COR-L47 (cell line): Measurements from ENCODE around the gene MED12L.
"Not testable (repeated sequence)": the region's sequence is repeated elsewhere in the genome, so short reads cannot be mapped to it uniquely, and the experiment has no call there.

Experiments used
- DNase-seq: peaks from one replicate; lab custom pipeline; 2025; lab: John Stamatoyannopoulos, UW

The MED12L gene

DNA sequence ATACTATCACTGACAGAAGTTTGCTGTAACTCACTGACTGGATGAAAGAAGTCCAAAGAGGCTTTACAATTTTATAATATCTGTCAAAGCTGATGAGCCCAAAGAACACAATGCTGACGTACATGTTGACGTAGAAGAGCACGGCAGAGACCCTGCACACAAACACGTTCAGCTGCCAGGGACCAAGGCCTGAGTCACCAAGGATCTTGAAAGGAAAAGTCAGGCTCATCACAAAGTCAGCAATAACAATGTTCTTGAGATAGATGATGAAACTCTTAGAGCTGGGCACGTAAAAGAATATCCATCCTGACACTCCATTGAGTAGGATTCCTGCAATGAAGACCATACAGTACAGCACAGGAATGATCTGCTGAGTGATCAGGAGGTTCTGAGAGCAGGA, 128.4 kb downstream of the MED12L start:
- DNase-seq = no peak

DNA sequence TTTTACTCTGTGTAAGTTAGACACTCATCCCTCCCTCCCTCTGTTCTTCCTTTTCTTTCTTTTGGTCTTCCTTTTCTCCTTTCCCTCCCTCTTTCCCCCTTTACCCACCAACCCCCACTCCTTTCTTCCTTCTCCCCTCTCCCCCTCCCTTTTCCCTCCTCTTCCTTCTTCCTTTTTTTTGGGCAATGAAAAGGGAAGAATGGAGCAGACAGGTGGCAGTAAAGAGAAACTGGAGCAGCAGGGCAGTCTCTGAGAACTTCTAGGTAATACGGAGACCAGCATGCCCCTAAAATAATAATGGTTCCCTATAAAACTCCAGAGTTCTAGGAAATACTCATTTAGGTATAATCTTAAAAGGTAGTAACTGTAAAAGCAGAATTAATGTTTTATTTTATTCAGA, 129.0 kb downstream of the MED12L start:
- DNase-seq = no peak

DNA sequence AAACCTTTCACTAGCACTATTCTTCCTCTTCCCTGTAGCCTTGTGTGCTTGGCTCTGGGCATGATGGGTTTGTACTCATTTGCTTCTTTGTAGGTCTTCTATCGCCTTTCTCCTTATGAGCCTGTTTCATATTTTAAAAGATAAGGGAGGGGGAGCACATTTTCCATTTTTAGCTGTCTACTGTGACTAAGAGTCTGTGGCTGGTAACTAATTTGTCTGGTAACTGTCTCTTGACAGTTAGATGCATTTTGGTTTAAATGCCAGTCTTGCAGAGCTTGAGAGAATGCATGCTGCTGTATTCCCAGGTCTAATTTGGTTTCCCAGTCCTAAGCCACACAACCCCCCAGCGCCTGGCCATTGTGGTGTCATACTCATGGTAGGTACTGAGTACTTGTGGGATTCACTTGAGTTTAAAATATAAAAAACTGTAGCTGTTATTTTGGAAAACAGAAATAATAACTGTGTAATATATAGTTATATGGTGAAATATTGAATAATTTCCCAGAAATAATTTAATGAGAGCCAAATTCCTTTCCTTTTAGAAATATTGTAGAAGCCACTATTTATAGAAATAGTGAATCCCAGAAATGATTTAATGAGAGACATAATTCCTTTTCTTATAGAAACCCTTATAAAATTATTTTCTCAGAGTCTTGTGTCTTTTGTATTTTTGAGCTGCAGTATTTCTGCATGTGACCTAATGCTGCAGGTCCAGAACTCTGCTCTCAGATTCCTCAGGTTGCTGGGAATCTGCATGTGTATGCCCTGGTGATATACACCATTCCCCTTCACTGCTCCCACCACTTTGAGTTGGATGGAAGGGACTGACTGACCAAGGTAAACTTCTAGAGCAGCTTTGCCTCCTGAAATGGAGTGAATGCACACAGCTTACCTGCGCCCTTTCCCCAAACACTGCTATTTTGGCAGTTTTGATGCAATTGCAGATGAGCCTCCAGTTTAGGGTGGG, 131.5 kb downstream of the MED12L start:
- DNase-seq = no peak

DNA sequence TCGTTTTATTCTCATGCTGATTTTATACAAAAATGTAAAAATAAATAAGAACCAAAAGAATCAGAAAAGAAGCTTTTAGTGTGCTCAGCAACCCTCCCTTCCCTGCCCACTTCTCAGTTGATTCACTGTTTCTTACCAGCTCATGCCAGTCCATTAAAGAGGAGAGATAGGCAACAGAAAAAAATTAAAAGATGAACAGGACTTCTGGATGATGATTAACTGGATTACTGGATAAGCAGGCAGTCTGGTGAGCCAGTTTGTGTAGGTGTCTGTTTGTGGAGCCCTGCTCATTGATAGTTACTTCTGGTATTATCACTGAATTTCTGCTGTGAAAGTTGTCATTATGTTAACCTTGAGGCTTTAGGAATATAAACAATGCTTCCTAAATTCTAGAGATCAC, 132.7 kb downstream of the MED12L start:
- DNase-seq = no peak

DNA sequence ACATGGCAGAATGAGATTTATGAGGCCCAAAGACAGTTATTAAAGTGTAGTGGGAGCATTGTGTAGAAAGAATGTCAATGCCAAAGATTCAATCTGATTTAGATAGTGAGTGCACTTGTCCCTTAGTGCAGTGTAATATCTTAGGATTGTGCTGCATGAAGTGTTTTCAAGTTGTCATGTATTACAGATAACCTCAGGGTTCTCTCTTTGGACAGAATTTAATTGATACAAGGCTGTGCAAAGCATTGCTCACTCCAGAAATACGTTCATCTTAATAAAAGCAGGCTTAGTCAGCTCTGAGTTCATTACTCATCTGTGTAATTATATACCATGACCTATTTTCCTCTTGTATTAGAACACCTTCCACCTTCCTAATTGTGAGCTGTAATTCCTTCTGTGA, 133.6 kb downstream of the MED12L start:
- DNase-seq = no peak

DNA sequence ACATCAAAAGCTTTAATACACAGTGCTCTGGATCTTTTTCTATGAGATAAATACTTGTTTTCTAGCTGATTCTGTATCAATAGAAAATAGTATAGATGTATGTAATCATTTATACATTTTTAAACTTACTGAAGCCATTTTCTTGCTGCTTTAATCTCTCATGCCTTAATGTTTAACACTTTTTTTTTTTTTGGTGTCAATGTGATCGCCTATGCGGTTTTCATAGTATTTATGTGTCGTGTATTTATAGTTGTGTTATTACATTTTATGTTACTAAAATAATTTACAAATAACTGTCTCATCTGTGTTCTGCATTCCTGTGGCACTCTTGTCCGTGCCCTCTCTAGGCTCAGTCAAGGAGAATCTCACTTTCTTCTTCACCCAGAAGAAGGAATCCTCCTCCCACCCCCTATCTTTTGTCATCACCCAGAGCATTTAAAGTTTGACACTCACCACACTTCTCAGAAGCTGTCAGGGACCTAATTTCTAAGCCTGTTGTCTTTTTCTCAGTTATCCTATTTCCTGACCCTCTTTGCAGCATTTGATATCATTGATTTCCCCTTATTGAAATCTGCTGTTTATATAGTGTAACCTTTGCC, 138.9 kb downstream of the MED12L start:
- no peak for DNase-seq

DNA sequence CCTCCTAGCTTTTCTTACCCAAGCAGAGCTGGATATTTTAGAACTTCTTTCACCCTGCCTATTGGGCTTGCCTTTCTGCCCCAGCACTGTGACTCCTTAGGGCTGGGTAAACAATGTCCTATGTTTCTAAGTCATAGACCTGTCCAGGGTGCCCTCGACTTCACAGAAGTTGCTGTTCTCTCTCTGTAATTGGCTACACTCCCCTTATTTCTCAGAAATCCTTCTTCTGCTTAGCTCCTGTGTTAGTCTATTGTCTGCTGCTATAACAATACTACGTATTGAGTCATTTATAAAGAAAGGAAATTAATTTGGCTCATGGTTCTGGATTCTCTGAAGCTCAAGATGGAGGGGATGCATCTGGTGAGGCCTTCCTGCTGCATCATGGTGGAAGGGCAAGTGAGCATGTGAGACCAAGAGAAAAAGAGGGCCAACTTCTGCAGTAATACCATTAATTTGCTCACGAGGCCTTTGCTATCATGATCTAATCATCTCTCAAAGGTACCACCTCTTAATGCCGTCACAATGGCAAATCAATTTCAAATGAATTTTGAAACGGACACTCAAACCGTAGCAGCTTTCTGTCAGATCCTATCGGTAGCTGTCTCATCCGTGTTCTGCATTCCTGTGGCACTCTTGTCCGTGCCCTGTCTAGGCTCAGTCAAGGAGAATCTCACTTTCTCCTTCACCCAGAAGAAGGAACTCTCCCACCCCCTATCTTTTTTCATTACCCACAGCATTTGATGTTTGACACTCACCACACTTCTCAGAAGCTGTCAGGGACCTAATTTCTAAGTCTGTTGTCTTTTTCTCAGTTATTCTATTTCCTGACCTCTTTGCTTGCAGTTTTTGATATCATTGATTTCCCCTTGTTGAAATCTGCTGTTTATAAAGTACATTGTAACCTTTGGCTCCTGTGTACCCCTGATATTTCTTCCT, 139.8 kb downstream of the MED12L start:
- DNase-seq = no peak

DNA sequence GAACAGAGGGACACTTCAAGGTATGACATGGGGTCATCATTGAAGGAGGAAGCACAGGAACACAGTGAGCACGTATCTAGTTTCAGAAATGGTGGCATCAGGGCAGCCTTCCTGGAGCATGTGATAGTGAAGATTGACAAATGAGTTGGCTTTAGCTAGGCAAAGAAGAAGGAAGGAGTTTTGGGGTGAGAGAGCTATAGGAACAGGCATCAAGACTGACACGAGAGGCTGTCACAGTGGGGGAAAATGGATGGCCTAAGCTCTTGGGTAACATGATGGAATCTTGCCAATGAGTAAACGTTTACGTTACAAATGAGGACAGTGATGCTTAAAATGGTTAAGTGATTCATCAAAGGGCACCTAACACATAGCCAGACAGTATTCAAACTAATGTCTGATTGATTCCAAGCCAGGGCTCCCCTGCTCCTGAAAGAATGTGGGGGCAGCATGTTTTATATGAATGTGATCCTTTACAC, 140.7 kb downstream of the MED12L start:
- DNase-seq = peak; percentile 69

DNA sequence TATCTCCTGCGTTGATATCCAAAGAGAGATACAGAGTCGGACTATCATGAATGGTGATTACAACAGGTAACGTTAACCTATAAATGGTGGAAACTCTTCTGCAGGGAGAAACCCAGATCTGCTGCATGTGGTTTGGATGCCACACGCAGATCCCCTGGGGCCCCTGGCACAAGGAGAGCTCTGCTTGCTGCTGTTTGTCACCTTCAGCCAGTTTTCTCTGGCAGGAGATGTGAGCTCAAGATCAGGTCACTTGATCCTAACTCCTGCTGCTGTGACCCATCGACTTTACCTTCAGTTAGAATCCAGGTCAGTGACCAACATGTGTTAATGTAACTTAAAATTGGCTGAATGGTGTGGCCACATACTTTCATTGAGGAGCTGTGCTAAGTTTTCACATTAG, 141.4 kb downstream of the MED12L start:
- DNase-seq = no peak

DNA sequence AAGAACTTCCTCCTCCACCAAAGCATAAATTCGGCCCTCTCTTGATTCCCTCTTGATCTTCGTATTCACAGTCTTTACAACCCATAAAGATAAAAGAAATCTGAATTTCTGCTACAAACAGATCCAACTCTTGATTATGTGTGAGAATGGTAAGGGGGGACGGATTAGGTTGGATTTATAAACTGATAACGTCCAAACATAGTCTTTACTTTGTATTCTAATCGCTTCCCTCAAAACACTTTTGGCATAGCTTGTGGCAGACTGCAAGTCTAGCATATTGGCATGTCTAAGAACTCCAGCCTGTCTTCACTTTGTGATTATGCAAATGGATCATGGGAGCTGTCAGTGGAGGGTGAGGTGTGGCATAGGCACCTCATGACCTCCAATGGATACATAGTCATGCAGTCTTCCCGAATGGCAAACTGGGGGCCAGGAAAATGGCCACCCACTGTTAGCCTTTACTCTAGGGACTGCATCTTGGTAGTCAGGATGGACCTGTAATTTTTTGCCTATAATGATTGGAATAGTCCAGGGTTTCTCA, 141.9 kb downstream of the MED12L start:
- DNase-seq = no peak

DNA sequence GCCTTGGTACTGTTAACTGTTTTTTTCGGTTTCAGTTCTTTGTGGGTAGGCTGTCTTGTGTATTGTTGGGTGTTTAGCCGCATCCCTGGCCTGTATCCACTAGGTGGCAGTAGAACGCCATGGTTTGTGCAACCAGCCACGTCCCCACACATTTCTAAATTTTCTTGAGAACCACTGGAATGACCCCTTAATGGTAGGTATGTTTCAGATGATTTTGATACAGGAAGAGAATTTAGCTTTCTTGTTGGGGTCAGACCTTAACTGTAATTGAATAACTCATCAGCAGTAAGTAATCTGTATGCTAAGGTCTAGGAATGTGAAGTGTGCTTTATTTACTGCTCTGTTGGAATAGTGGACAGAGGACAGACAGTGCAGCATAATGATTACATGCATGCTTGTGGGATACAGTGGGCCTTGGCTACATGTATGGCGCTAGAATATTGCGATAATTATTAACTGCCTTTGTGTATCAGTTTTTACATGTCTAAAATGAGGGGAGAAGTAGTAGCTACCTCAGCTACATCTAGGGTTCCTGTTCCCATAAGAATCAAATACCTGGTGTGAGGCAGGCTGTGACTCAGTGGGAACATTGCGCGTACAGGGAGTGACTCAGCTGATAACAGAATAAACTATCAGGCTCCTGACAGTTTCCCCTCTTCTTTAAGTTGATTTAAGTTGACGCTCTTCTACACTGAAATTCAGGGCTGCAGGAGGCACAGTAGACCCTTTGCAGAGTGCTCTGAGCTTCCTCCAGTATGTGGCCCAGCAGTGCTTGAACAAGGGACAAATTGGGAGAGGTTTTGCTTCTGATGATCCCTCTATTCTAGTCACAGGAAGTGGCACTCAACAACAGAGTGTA, 142.6 kb downstream of the MED12L start:
- peak; percentile 59 for DNase-seq

DNA sequence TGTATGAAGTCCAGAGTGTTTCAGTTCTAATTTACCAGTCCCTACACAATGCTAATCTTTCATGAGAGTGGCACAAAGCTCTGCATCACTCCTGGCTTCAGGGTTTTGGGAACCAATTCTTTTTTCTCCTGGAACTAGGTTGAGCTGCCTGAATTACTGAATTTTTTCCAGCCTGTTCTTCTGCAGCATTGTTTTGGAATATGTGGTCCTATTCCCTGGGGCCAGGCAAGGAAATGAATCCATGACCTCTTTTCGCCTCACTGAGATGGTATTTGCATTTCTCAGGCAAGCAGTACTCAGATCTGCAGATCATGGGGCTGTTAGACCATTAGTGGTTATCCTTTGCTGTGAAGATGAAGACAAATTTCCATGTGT, 143.2 kb downstream of the MED12L start:
- DNase-seq = no peak

DNA sequence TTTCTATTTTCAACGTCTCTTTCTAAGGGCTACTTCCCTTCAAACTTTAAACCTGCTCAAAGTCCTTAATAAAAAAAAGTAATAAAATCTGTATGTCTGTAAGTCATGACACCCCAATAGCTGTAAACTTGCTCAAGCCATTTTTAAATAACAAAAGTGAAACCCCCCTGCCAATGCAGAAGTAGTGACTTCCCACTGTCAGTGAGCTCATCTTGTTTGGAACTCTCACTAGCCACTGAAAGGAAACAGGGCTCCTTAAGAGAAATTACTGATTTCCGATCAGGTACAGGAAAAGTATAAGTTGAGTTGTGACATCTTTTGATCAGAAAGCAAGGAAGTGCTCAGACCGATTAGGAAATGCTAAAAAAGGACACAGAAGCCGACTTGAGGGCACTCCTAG, 145.2 kb downstream of the MED12L start:
- no peak for DNase-seq

DNA sequence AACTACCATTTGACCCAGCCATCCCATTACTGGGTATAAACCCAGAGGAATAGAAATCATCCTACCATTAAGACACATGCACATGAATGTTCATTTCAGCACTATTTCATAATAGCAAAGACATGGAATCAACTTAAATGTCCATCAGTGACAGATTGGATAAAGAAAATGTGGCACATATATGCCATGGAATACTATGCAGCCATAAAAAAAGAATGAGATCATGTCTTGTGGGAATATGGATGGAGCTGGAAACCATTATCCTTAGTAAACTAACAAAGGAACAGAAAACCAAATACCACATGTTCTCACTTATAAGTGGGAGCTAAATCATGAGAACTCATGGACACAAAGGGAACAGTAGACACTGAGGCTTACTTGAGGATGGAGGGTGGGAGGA, 146.9 kb downstream of the MED12L start:
- DNase-seq = not testable (repeated sequence)

DNA sequence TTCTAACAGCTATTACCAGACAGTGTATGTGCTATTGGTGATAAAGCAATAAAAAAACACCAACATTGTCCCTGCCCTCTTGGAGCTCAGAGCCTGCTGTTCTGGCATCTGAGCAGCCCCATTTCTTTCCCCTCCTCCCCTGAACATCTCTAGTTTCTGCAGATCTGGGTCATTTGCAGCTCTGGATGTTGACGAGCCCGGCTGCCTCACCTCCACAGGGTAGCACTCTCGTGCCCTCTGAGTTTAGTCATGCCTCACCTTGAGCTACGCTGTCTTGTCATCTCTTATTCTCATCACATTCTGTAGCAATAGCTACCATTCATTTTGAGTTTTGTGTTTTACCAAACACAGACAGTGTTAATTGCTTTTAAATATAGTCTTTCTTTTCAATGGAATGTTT, 147.5 kb downstream of the MED12L start:
- DNase-seq = no peak

DNA sequence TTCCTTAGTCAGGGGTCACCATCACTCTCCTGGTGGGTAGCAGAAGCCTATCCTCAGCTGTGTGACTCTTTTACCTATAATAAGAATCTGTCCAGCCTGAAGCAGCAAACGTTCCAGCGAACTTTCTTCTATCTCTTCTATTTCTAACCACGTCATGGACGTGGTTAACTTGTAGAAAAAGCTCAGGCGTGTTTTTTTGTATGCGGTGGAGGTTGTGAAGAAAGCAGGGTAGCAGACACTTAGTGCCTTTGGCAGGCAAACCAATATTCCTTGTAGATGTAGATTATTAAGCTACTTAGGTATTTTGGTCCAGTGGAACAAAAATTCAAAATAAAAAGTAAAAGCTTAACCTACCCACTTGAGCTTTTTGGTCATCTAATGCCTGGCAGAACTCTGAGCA, 149.4 kb downstream of the MED12L start:
- DNase-seq = no peak

DNA sequence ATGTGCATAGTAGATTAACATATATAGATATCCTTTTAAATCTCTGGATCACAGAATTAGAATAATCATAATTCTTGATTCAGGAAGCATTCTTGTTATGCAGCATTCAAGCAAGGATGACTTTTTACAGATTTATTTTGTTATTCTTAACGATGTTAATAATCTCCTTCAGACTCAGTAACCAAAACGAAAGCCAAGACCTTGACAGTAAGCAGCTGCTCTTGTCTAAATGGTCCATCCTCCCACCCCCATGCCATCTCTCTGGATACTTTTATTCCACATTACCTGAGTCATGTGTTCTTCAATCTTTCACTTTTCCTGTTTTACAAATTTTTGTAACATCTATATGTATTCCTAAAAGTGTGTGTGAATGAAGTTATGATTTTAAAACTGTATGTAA, 150.9 kb downstream of the MED12L start:
- no peak for DNase-seq

DNA sequence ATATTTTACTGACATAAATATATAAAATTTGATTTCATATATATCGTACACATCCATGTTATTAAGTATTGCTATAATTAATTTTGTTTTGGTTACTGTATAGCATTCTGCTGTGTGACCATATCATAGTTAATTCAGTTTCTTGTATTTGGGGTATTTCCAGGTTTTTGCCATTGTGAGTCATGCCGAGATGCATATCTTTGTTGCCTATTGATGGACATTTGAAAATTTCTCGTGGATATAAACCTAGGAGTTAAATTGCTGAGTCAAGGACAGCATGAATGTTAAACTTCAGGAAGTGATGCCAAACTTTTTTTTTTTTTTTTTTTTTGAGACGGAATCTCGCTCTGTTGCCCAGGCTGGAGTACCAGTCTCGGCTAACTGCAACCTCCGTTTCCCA, 151.3 kb downstream of the MED12L start:
- DNase-seq = no peak

DNA sequence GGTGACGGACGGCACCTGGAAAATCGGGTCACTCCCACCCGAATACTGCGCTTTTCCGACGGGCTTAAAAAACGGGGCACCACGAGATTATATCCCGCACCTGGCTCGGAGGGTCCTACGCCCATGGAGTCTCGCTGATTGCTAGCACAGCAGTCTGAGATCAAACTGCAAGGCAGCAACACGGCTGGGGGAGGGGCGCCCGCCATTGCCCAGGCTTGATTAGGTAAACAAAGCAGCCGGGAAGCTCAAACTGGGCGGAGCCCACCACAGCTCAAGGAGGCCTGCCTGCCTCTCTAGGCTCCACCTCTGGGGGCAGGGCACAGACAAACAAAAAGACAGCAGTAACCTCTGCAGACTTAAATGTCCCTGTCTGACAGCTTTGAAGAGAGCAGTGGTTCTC, 156.5 kb downstream of the MED12L start:
- not testable (repeated sequence) for DNase-seq

DNA sequence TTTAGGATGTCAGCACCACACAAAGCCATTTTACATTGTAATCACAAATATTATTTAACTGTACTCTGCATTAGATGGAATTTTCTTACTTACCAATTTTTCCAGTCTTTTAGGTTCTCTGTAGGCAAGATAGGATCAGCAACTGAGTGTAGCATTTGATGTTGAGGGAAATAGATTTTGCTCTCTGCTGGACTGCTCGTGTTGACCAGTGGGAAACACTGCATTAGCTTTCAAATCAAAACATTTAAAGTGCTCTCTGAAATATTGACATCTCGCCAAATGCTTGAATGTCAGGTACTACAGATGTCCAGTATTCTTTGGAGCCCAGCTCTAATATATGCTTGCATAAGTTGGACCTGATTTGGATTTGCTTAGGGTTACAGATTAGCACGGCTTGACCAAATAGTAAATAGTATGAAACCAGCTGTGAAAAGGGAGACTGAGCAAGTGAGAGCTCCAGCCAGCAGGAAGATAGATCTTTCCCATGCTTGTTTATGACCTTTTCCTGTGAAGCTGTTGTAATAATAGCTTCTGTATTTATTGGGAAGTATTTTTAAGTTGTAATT, 163.4 kb downstream of the MED12L start:
- DNase-seq = no peak

DNA sequence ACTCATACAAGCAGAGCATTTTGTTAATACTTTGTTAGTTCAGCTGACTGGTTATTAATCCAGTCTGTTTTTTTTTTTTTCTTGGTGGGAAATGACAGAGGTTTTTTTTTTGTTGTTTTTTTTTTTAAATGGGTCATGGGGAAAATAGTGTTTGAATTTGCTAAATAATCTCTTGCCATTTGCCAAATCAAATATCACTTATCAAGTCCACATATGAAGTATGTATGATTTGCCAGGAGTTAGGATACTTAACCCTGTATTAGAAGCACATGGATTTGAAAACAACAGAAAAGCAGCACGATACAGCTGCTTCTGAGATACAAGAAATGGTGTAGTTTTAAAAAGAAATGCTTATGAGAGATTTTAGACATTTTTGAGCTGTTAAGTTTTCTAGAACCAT, 171.3 kb downstream of the MED12L start:
- DNase-seq = no peak
